Karpas-422 (cell line): ENCODE data around the gene TP53BP1. TPM values are rescaled to one million over a fixed set of nuclear protein-coding genes. Genes with fewer than 3 reads are reported as not detected.

Source experiments
- DNase-seq: peaks from one replicate; pipeline ENCODE4 v3.0.0-alpha.2; 2015
- H2AFZ ChIP-seq: fragments of 200-600 bp; sonication (generic); 2 replicates; pipeline ENCODE4 v1.6.1; 2014; ENCODE audit warnings: antibody characterized with exemption, low read length, mixed read lengths
- H3K27ac ChIP-seq: fragments of 200-600 bp; sonication (generic); 2 replicates; pipeline ENCODE4 v1.5.1; 2014; ENCODE audit warnings: mild to moderate bottlenecking, low read length, moderate library complexity
- H3K27me3 ChIP-seq: fragments of 200-600 bp; sonication (generic); 2 replicates; pipeline ENCODE4 v1.6.1; 2014; ENCODE audit warnings: low read length, mixed read lengths
- H3K36me3 ChIP-seq: fragments of 200-600 bp; sonication (generic); 2 replicates; pipeline ENCODE4 v1.6.1; 2014; ENCODE audit warnings: low read length, mixed read lengths; ENCODE audit not compliant: insufficient read depth
- H3K4me1 ChIP-seq: fragments of 200-600 bp; sonication (generic); 2 replicates; pipeline ENCODE4 v1.6.1; 2014; ENCODE audit warnings: mild to moderate bottlenecking, low read length, mixed read lengths
- H3K4me2 ChIP-seq: fragments of 200-600 bp; sonication (generic); 2 replicates; pipeline ENCODE4 v1.6.1; 2014; ENCODE audit warnings: low read length, low read depth, mild to moderate bottlenecking; ENCODE audit not compliant: poor library complexity, severe bottlenecking
- H3K4me3 ChIP-seq: fragments of 200-600 bp; sonication (generic); 2 replicates; pipeline ENCODE4 v1.5.1; 2014; ENCODE audit warnings: mild to moderate bottlenecking, antibody characterized with exemption, low read length, mixed read lengths
- H3K79me2 ChIP-seq: fragments of 200-600 bp; sonication (generic); 2 replicates; pipeline ENCODE4 v1.6.1; 2014; ENCODE audit warnings: mild to moderate bottlenecking, low read length, mixed read lengths
- H3K9ac ChIP-seq: fragments of 200-600 bp; sonication (generic); 2 replicates; pipeline ENCODE4 v1.6.0; 2014; ENCODE audit warnings: low read length
- H3K9me2 ChIP-seq: fragments of 200-600 bp; sonication (generic), shearing (Covaris generic); replicated peaks from 2 replicates; pipeline ENCODE4 v1.6.0; 2014; ENCODE audit warnings: mild to moderate bottlenecking, low read length, moderate library complexity; ENCODE audit not compliant: insufficient read depth
- H3K9me3 ChIP-seq: fragments of 300-700, 200-600 bp; sonication (generic); 2 replicates; pipeline ENCODE4 v1.6.1; 2014; ENCODE audit warnings: low read length, mixed read lengths
- H4K20me1 ChIP-seq: fragments of 200-600 bp; sonication (generic); 2 replicates; pipeline ENCODE4 v1.6.1; 2014; ENCODE audit warnings: mild to moderate bottlenecking, antibody characterized with exemption, low read length, low read depth; ENCODE audit not compliant: insufficient read depth
- total RNA-seq: library from RNA; depleted of rRNA; stranded (reverse); fragments of >200 nt; shearing (Covaris generic); gene quantifications from 2 replicates; pipeline ENCODE4 v1.2.3, GENCODE V29; 2014; ENCODE audit warnings: low replicate concordance

Gene TP53BP1
- total RNA-seq, 1 experiment from 2014 or later, result 62.7 TPM

GRCh38 chr15:43433661-43434303 lies 59.2 kb downstream of the TP53BP1 start:
- no peak overlapping the region for H3K4me3 ChIP-seq
- H3K4me2 ChIP-seq, result no peak overlapping the region
- H3K9me2 ChIP-seq, result no peaks in the 10 kb centered on the region
- no peaks in the 10 kb centered on the region for H3K27me3 ChIP-seq
- no peak overlapping the region for H2AFZ ChIP-seq
- H3K27ac ChIP-seq, result no peak overlapping the region
- H3K4me1 ChIP-seq, result peaks cover 10% of the 10 kb centered on the region
- H3K79me2 ChIP-seq, result no peaks in the 10 kb centered on the region; the same call in 1 of the 2 replicates
- H4K20me1 ChIP-seq, result no peaks in the 10 kb centered on the region
- DNase-seq, result no peak
- H3K9ac ChIP-seq, result no peak overlapping the region
- peaks cover 25% of the 10 kb centered on the region for H3K36me3 ChIP-seq
- no peaks in the 10 kb centered on the region for H3K9me3 ChIP-seq

- H3K4me3 ChIP-seq, result no peak overlapping the region
- no peaks in the 10 kb centered on the region for H3K9me2 ChIP-seq
- H3K9ac ChIP-seq, result no peak overlapping the region
- no peak overlapping the region for H2AFZ ChIP-seq
- H3K27me3 ChIP-seq, result no peaks in the 10 kb centered on the region
- no peak overlapping the region for H3K4me2 ChIP-seq
- H3K79me2 ChIP-seq, result no peaks in the 10 kb centered on the region; the same call in 1 of the 2 replicates
- H4K20me1 ChIP-seq, result no peaks in the 10 kb centered on the region
- peaks cover 10% of the 10 kb centered on the region for H3K4me1 ChIP-seq
- no peaks in the 10 kb centered on the region for H3K9me3 ChIP-seq
- H3K36me3 ChIP-seq, result peaks cover 29% of the 10 kb centered on the region
- no peak for DNase-seq
- no peak overlapping the region for H3K27ac ChIP-seq
Observed at GRCh38 chr15:43433165-43433564, 59.8 kb downstream of the TP53BP1 start.

- H3K79me2 ChIP-seq, result no peaks in the 10 kb centered on the region; the same call in 1 of the 2 replicates
- no peak overlapping the region for H3K27ac ChIP-seq
- H3K9me2 ChIP-seq, result no peaks in the 10 kb centered on the region
- H3K36me3 ChIP-seq, result peaks cover 26% of the 10 kb centered on the region; the same call in 1 of the 2 replicates
- H3K4me1 ChIP-seq, result peaks cover 10% of the 10 kb centered on the region
- H3K4me2 ChIP-seq, result no peak overlapping the region
- H3K4me3 ChIP-seq, result no peak overlapping the region
- H3K27me3 ChIP-seq, result no peaks in the 10 kb centered on the region
- no peaks in the 10 kb centered on the region for H4K20me1 ChIP-seq
- H2AFZ ChIP-seq, result no peak overlapping the region
- no peaks in the 10 kb centered on the region for H3K9me3 ChIP-seq
- no peak for DNase-seq
- no peak overlapping the region for H3K9ac ChIP-seq
Observed at GRCh38 chr15:43429687-43430086, 63.3 kb downstream of the TP53BP1 start.

- H3K36me3 ChIP-seq, result peaks cover 31% of the 10 kb centered on the region; the same call in 1 of the 2 replicates
Observed at GRCh38 chr15:43423793-43424192, 69.2 kb downstream of the TP53BP1 start.

GRCh38 chr15:43420876-43421275 lies 72.1 kb downstream of the TP53BP1 start:
- H3K9me3 ChIP-seq, result no peaks in the 10 kb centered on the region
- H3K4me3 ChIP-seq, result no peak overlapping the region
- H3K27ac ChIP-seq, result no peak overlapping the region
- H2AFZ ChIP-seq, result no peak overlapping the region
- H3K36me3 ChIP-seq, result peaks cover 40% of the 10 kb centered on the region; the same call in 1 of the 2 replicates
- H3K79me2 ChIP-seq, result no peaks in the 10 kb centered on the region
- no peaks in the 10 kb centered on the region for H3K9me2 ChIP-seq
- H4K20me1 ChIP-seq, result no peaks in the 10 kb centered on the region
- no peaks in the 10 kb centered on the region for H3K4me1 ChIP-seq
- H3K27me3 ChIP-seq, result no peaks in the 10 kb centered on the region
- no peak overlapping the region for H3K4me2 ChIP-seq
- no peak for DNase-seq
- H3K9ac ChIP-seq, result no peak overlapping the region

More at GRCh38 chr15:43423793-43424192, 69.2 kb downstream of the TP53BP1 start:
- H3K9ac ChIP-seq, result no peak overlapping the region
- no peak overlapping the region for H3K4me3 ChIP-seq
- H3K27me3 ChIP-seq, result no peaks in the 10 kb centered on the region
- no peak for DNase-seq
- no peaks in the 10 kb centered on the region for H3K79me2 ChIP-seq
- H3K4me1 ChIP-seq, result no peaks in the 10 kb centered on the region
- no peaks in the 10 kb centered on the region for H3K9me3 ChIP-seq
- H2AFZ ChIP-seq, result no peak overlapping the region
- H4K20me1 ChIP-seq, result no peaks in the 10 kb centered on the region
- no peak overlapping the region for H3K4me2 ChIP-seq
- H3K9me2 ChIP-seq, result no peaks in the 10 kb centered on the region
- H3K27ac ChIP-seq, result no peak overlapping the region

GRCh38 chr15:43420435-43420834 lies 72.5 kb downstream of the TP53BP1 start:
- Histone ChIP-seq H3K27me3 (no peaks in the 10 kb centered on the region), H3K36me3 (peaks cover 41% of the 10 kb centered on the region; the same call in 1 of the 2 replicates)

GRCh38 chr15:43414196-43414595 lies 78.8 kb downstream of the TP53BP1 start:
- H3K79me2 ChIP-seq, result 0 out of 2 replicates have a peak, but pooled peaks cover 3% of the 10 kb centered on the region
- no peak overlapping the region for H3K4me3 ChIP-seq
- H4K20me1 ChIP-seq, result no peaks in the 10 kb centered on the region
- H3K27me3 ChIP-seq, result no peaks in the 10 kb centered on the region
- H3K4me2 ChIP-seq, result no peak overlapping the region
- no peak overlapping the region for H3K27ac ChIP-seq
- H3K36me3 ChIP-seq, result peaks cover 51% of the 10 kb centered on the region; the same call in 1 of the 2 replicates
- H2AFZ ChIP-seq, result no peak overlapping the region
- H3K9ac ChIP-seq, result no peak overlapping the region
- no peak for DNase-seq
- H3K4me1 ChIP-seq, result no peaks in the 10 kb centered on the region
- no peaks in the 10 kb centered on the region for H3K9me3 ChIP-seq
- H3K9me2 ChIP-seq, result no peaks in the 10 kb centered on the region

More at GRCh38 chr15:43420435-43420834, 72.5 kb downstream of the TP53BP1 start:
- H3K27ac ChIP-seq, result no peak overlapping the region
- no peaks in the 10 kb centered on the region for H4K20me1 ChIP-seq
- H3K9me2 ChIP-seq, result no peaks in the 10 kb centered on the region
- no peaks in the 10 kb centered on the region for H3K4me1 ChIP-seq
- no peaks in the 10 kb centered on the region for H3K79me2 ChIP-seq
- H3K9ac ChIP-seq, result no peak overlapping the region
- H3K4me3 ChIP-seq, result no peak overlapping the region
- no peaks in the 10 kb centered on the region for H3K9me3 ChIP-seq
- no peak overlapping the region for H3K4me2 ChIP-seq
- H2AFZ ChIP-seq, result no peak overlapping the region
- no peak for DNase-seq

GRCh38 chr15:43412096-43412495 lies 80.9 kb downstream of the TP53BP1 start:
- no peak overlapping the region for H3K4me2 ChIP-seq
- no peaks in the 10 kb centered on the region for H3K9me3 ChIP-seq
- 0 out of 2 replicates have a peak, but pooled peaks cover 3% of the 10 kb centered on the region for H3K79me2 ChIP-seq
- H3K36me3 ChIP-seq, result peaks cover 60% of the 10 kb centered on the region
- no peaks in the 10 kb centered on the region for H3K9me2 ChIP-seq
- no peak overlapping the region for H3K9ac ChIP-seq
- no peak overlapping the region for H3K4me3 ChIP-seq
- H3K4me1 ChIP-seq, result no peaks in the 10 kb centered on the region
- H4K20me1 ChIP-seq, result no peaks in the 10 kb centered on the region
- H3K27ac ChIP-seq, result no peak overlapping the region
- H3K27me3 ChIP-seq, result no peaks in the 10 kb centered on the region
- DNase-seq, result no peak
- no peak overlapping the region for H2AFZ ChIP-seq
